T follicular helper cell (primary cell): ENCODE data around the gene EIF1.

Experiments
- DNase-seq: peaks from one replicate; pipeline ENCODE4 v3.0.0-alpha.2; 2020; ENCODE audit warnings: low read depth

EIF1 gene

DNA sequence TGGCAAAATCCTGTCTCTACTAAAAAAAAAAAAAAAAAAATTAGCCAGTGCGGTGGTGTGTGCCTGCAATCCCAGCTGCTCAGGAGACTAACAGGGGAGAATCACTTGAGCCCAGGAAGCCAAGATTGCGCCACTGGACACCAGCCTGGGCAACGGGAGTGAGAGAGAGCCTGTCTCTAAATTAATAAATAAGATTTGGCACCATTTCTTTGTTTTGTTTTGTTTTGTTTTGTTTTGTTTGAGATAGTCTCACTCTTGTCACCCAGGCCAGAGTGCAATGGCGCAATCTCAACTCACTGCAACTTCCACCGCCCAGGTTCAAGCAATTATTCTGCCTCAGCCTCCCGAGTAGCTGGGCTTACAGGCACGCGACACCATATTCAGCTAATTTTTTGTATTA, 14.0 kb downstream of the EIF1 start:
- DNase-seq: no peak

DNA sequence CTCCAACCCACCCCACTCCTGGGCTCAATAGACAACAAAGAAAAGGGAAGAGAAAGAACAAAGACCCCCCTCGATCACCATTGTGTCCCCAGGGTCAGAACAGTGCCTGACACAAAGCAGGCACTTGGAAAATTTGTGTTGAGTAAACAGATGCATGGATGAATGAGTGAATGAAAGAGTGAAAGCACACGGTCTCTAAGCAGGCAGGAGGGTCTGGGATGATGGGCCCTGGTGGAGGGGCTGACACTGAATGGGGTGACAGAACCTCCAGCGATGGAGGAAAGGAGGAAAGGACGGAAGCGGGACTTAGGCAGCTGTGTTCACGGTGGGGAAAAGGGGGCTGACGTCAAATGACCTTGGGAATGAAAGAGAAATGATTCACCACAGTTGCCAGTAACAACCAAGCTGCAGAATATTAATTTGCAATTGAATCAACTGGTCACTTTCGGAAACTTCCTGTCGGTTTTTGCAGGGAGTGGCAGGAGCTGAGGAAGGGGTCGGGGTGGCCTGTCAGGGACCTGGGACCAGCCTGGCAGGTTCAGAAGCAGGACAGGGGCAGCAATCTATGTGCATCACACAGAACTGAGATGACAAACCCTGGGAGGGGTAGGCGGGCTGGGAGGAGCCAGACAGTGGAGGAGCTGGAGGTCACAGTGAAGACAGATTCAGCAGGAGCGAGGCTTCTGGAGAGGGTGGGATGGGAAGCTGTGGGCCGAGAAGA, 16.7 kb downstream of the EIF1 start:
- DNase-seq: no peak

DNA sequence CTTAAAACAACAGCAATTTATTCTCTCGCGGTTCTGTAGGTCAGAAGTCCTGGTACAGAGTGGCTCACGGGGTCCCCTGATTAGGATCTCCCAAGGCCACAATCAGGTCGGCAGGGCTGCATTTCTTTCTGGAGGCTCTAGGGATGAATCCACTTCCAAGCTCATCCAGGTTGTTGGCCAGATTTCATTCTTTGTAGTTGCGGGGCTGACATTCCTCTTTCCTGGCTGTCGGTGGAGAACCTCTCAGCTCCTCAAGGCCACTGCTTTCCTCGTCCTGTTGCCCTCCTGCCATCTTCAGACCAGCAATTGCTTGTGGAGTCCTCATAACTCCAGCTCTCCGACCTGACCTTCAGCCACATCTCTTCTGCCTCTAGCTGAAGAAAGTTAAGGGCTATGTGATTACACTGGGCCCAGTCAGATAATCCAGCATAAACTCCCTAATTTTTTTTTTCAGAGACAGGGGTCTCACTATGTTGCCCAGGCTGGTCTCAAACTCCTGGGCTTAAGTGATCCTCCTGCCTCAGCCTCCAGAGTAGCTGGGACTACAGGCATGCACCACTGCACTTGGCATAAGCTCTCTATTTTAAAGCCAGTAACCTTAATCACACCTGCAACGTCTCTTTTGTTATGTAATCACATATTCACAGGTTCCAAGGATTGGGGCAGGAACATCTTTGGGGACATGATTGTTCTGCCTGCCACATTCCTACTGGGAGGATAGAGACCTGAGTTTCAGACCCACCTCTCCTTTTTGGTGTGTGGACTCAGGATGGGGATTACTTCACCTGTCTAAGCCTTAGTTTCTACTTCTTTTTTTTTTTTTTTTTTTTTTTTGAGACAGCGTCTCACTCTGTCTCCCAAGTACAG, 19.4 kb downstream of the EIF1 start:
- no peak for DNase-seq

DNA sequence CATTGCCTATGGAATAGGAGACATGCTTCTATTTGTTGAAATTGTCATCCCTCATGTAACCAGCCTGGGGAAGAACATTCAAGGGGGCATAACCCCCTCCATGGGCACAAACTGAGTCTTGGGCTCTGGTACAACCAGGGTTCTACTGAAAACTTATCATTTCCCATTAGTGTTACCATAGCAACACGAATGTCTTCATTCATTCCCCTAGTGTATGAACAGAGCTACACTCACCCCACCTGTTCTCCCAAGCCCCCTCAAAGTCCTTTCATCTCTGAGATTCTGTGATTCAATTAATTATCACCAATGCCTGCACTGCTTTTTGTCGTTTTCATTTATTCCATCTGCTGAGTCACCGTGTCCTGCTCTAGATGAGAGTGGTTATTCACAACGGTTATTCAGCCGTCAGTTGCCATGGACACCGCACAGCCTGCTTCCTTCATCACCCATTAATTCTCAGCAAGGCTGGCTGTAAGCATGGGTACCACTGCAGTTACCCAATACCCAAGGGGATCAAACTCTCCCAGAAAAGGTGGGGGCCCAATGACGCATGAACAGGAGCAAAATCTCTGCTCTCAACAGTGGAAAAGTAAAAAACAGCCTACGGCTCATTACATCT, 21.9 kb downstream of the EIF1 start:
- DNase-seq: no peak

DNA sequence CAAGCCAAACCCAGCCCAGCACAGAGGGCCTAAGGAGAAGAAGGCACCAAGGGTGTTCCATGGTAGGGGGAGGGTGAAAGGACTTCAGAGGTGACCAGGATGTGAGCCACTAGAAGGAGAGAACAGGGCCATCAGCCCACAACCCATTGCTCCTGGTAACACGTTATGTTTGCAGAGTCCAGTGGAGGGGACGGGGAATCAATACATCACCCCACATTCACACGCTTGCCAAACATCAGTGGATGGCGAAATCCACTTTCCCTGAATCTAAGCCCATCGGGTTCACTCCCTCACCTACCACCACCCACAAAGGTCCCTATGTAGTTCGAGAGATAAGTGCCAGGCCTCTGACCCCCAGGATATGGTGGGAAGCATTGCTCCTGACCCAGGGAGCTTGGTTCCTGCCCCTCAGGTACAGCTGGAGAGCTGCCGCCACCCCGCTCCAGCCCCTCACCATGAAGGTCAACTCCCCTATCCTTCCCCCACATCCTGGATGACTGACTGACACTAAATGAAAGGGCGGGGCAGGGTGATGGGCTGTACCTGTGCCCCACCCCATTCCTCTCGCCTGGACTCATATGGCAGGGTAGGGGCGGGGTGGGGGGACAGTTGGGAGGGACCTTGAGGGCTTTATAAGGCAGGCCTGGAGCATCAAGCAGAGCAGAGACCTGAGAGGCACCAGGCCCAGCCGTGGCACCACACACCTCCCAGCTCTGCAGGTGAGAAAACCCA, 23.1 kb downstream of the EIF1 start, which contains the start of gene GAST:
GAST (plus strand) TSS at position 663 of the 732 bp plus-strand sequence. CDS start 3,106 bp downstream, outside the sequence.
- DNase-seq: no peak

DNA sequence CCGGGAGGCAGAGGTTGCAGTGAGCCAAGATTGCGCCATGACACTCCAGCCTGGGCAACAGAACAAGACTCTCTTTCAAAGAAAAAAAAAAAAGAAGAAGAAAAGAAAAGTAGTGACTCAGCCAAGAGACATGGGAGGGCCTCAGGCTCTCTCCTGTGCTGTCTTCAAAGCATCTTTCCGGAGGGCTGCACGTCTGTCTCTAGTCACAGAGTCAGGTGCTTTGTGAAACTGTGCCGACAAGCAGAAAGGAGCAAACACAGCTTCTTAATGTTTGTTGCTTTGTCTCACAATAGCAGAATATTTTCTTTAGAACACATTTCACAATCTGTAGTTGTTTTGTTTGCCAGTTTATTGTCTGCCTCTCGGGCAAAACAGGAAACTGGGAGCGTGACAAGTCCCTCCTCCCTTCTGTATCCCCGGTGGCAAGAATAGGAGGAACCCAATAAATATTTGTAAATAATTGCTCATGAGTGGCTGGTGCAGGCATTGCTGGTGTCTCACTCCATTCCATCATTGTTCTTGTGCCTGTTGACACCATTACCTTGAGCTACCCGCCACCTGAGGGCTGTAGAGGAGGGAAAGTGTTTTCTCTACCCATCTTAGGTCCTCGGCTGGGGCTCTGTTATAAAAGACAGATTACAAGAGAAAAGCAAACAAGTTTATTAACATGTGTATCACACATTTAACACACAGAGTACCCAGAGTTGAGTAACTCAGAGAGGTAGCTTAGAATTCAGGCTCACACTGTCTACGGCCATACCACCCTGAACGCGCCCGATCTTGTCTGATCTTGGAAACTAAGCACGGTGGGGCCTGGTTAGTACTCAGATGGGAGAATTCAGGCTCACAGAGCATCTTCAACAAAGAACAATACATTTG, 29.0 kb downstream of the EIF1 start:
- no peak for DNase-seq

DNA sequence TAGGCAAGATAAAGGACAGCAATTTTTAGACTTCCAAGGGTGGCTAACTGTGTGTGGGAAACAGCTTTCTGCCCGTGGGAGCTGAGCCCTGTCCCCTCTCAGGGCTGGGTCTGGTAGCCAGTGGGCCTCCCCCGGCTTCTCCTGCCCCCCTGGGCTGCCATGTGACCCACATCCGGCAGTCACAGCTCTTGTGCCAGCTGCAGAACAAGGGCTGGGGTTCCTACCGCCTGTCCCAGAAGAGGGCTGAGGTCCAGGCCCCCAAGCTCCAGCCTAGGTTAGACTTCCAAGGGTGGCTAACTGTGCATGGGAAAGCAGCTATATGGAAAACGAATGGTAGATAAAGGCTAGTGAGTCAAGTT, 29.6 kb downstream of the EIF1 start:
- no peak for DNase-seq

DNA sequence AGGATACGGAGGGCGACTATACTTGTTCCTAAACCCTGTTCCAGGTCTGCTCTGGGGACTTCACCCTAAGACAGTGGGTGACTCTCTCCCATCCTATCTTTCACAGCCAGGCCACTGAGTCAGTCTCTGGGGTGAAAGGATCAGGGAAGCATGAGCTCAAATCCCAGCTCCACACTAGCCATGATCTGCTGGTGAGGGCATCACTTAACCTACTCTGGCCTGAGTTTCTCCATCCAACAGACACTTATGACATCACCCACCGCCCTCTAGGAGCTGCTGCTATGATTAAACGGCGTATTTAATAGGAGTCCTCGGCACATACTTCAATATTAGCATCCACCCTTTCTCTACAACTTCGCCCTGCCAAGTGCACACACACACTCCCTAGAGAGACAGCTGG, 33.5 kb downstream of the EIF1 start:
- no peak for DNase-seq

DNA sequence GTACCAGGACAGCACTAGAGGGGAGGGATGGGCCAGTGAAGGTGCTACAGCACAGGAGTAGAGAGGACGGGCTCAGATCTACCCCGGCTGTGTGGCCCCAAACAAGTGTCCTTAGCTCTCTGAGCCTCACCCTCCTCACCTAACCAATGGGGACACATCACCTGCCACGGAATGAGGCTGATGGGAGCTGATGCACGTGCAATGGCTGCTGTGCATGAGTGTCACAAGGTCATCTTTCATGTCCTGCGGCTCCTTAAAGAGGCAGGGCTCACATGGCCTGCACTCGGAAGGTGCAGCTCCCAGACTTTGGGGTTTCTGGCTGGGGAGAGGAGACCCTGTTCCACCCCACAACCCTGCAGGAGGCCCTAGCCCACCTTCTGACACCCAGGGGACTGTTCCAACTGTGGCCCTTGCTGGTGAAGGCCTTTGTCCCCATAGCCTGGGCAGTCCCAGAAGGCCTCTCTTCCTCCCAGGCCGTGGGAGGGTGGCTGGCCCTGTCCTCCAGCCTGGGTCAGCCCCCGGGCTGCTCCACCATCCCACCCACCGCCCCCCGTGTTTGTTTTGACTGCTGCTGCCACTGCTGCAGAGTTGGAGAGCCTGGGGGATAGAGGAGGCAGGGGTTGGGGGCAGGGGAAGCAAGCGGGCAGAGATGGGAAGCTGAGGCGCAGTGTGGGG, 35.3 kb downstream of the EIF1 start:
- DNase-seq: no peak

DNA sequence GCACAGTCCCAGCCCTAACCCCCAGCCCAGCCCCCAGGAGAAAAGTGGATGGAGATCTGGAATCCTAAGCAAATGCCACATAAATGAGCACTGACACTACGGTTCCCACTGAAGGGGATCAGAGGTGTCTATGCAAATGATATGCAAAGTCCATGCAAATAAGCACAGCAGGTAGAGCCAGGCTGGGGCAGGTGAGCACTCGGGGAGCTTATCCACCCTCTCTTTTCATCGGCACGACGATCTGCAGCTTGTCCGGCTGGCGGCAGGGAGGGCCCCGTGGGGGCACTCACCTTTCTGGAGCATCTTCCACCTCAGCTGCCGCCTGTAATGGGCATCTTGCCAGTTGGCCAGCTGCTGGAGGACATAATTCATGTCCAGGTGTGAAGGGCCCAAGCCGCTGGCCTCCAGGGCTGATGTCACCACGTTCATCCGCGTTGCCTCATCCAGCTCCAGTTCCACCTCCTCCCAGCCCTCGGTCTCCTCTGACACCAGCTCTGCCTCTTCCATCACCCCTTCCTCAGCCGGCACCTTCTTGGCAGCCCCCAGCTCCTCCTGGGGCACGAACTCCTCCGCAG, 35.9 kb downstream of the EIF1 start:
- no peak for DNase-seq

DNA sequence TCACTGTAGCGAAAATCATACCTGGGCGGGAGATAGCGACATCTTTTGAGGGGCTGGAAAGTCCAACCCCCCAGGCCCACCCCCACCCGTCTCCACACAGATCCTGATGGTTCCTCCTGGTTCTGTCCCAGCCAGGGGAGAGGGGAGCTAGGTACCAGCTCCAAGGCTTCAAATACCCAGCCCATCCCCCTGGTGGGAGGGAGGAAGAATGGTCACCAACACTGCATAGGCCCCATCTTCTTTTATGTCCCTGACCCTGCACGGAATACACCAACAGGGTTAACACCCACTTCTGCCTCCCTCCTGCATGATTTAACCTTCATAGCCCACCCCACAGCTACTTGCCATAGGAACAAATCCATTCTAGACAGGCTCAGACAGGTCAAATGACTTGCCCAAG, 36.4 kb downstream of the EIF1 start:
- no peak for DNase-seq

DNA sequence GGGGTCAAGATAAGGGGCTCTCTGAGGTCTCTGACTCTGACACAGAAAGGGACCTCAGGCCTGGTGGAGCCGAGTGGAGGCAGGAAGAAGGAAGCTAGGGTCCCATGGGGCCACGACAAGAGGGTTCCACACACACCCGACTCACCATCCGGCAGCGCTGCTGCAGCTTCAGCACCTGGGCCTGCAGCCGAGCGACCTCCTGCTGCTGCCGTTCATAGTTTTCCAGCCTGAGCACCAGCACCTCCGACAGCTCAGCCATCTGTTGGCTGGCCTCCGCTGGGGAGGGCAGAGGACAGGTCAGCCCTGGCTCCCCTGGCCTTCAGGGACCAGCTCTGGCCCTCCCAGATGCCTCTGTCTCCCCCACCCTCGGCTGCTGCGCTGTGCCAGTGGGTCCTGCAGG, 39.4 kb downstream of the EIF1 start:
- DNase-seq: no peak

DNA sequence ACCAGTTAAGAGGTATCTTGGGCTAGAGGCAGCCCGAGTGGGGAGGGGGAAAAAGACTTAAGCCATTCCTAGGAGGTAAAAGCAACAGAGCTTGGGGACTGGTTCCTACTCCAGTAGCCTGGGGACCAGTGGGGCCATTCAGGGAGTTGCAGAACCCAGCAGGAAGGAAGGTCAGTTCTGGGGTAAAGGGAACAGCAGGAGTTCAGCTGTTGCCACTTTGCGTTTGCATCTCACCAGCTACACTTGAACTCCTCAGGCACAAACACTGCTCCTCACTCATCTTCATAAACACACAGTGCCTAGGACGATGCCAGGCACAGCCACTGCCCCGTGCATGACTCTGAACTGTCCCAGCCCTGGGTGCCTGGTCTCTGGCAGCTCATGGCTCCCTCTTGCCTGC, 41.8 kb downstream of the EIF1 start:
- DNase-seq: no peak

DNA sequence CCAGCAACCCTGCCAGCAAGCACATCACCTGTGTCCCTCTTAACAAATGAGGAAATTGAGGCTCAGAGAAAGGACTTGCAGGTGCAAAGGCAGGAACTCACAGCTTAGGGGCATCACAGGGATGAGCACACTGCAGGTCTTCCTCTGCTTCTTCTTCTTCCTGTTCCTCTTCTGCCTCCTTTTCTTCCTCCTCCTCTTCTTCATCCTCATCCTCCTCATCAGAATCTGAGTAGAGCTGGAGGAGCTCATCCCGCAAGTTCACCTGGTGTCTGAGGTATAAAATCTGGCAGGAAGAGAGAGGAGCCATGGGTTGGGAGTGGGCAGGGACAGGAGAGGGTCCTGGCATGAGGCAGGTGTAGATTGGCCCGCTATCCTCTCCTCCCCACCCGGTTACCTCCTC, 43.2 kb downstream of the EIF1 start:
- DNase-seq: no peak

DNA sequence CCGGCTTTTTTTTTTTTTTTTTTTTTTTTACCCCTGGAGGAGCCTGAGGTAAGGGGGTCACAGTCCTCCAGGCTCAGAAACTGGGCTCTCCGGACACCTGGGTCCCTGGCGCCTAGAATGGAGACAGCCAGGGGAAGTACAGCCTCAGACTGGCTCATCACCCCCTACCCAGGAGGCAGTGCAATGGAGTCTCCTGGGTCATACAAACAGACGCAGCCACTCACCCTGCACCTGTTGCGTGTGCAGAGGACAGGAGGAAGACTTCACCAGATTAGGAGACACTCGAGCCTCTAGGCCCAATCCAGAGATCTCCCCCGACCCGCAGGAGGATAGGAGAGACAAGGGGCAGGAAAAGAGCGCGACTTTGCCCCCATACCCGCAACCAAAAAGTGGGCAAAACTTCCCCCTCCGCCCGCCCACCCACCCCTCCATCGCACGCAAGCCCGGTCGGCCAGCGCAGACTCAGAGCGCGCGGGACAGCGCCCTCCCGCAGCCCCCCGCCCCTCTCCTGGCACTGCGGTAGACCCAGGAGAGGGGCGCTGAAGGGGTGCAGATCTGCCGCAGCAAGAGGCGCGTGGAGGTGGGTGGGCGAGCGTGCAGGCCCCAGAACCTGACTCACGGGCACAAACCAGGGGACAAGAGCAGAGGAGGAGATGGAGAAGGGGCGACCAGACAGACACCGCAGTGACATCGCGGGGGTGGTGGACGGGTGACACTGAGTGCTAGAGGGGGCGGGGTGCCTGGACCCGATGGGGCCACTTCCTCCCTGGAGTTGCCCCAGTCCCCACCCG, 44.9 kb downstream of the EIF1 start:
- no peak for DNase-seq

DNA sequence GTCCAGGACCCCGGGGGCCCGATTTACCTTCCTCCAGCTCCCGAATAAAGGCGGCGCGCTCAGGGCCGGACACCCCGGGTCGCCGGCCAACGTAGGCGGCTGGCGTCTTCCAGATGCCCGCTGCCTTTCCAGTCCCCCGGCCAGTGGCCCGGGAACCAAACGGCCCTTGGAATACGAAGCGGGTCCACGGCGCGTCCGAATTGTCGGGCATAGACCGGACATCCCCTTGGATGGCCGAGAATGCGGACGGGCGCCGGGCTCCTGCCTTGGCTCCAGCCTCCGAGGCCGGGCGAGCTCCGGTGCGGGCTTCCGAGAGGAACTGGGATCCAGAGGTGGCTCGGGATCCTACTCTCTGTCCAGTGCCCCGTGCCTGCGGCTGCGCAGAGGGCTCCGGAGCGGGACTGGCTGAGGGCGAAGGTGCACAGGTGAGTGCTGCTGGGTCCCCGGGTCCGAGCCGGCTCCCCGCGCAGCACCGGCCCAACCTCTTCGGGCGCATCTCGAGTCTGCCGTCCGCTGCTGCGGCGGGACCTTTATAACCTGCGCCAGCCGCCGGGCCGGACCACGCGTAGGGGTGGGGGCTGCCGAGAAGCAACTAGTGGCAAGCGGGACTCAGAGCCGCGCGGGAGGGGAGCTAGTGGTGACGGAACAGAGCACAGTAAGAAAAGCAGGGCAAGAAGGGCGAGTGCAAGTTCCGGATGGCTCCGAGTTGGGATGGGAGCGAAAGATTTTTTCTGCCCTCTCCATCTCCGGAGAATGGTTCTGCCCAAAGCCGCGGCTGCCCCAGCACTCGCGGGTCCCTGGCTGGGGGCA, 45.7 kb downstream of the EIF1 start, which contains the start of gene HAP1:
HAP1 (minus strand) TSS at position 505 of the 810 bp plus-strand sequence; CDS start at position 496, 9 bp downstream.
- no peak for DNase-seq

DNA sequence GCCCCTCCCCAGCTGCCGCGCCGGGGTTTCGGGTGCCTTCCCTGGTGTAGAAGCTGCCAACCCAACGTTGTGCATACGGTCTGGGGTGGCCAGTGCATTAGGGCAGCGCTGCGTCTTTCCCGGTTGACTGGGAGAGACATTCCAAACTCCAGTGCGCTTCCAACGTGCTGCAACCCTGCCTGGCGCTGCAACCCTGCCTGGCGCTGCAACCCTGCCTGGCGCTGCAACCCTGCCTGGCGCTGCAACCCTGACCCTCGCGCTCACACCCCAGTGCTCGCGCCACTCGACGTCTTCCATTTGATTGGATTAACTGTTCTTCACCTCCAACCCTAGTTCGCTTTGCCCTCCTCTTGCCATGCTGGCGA, 46.2 kb downstream of the EIF1 start:
- DNase-seq: no peak

DNA sequence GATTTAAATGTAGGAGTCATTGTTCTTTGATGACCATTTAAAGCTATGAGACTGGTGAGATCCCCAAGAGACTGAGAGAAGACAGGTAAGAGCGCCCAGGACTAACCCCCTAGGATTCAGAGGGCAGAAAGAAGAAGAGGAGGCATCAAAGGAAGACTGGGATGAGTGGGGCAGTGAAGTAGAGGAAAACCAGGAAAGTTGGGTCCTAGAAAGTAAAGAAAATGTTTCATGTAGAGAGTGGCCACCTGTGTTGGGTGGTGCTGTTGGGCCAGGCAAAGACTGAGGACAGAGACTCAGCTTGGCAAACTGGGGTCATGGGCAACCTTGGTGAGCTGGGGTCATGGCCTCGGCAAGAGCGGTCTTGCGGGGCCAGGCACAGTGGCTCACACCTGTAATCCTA, 47.1 kb downstream of the EIF1 start:
- no peak for DNase-seq
